ENCODE measurements around the gene HS3ST4. TPM values are rescaled to one million over a fixed set of nuclear protein-coding genes. Genes with fewer than 3 reads are reported as not detected.

Gene HS3ST4
- polyA plus RNA-seq, 1 donor (not counting 4 experiments of a cell fraction or from before 2014, with no cell fraction given) = not detected

DNA sequence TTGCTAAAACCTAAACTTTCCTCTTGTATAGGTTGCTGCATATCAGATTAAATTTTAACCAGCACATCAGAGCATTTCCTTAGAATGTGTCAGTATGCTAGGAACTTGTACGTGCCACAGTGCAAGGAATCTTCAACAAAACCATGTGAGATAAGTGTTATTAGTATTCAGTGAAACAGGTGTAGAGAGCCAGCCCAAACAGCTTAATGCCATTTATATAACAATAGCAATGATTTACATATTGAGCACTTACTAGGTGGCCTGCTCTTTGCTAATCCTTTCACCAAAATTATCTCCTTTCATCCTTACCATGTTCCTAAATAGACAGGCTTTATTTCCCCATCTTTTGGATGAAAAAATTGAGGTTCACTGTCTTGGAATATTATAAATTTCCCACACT is 485.7 kb downstream of the HS3ST4 start:
- H3K27me3 ChIP-seq (ENCODE audit: control insufficient read depth, extremely low read depth, insufficient read depth, low read length) = no peaks in the 10 kb centered on the region
- H3K79me2 ChIP-seq (ENCODE audit: control insufficient read depth, insufficient read depth, low read length) = no peaks in the 10 kb centered on the region
- TF ChIP-seq EZH2 (IDR thresholded peaks at IDR 0.05; ENCODE audit: low read length) (no peak), CTCF (optimal IDR thresholded peaks at IDR 0.05 in 1 of 3, IDR thresholded peaks at IDR 0.05 in 1 of 3, conservative IDR thresholded peaks at IDR 0.05 in 1 of 3; ENCODE audit: extremely low read depth in 1 of 3, insufficient read depth in 2 of 3, low read length in 3 of 3) (no peak)
- dilution Hi-C loops (cut with MboI; ENCODE audit: extremely low pct_ligation_motif_present, low sequenced_read_pairs) = no loop called here
- DNase-seq (ENCODE audit: low read depth, low spot score) (no peak), FAIRE-seq (no peak)
- no peaks in the 10 kb centered on the region for H4K20me1 ChIP-seq (ENCODE audit: control insufficient read depth, extremely low read depth, insufficient read depth, low read length)
- H3K9me3 ChIP-seq (ENCODE audit: control insufficient read depth, low read depth, low read length) = no peaks in the 10 kb centered on the region
- no peak overlapping the region for H2AFZ ChIP-seq (ENCODE audit: control insufficient read depth, low read length)
- H3K9me1 ChIP-seq (ENCODE audit: control insufficient read depth, extremely low read depth, insufficient read depth, low read length) = no peaks in the 10 kb centered on the region
- no peak overlapping the region for H3K27ac ChIP-seq (ENCODE audit: control insufficient read depth, insufficient read depth, low read length)
- no peak overlapping the region for H3K4me3 ChIP-seq (ENCODE audit: control insufficient read depth in 2 of 3, extremely low read depth in 1 of 3, insufficient read depth in 2 of 3, low read depth in 1 of 3, low read length in 3 of 3)
- no peak overlapping the region for H3K4me2 ChIP-seq (ENCODE audit: control insufficient read depth, extremely low read depth, insufficient read depth, low read depth, low read length)
- H3K9ac ChIP-seq (ENCODE audit: control insufficient read depth, extremely low read depth, insufficient read depth, low read length) = no peak overlapping the region
- no peaks in the 10 kb centered on the region for H3K4me1 ChIP-seq (ENCODE audit: control insufficient read depth, extremely low read depth, insufficient read depth, low read length)
- no peaks in the 10 kb centered on the region for H3K36me3 ChIP-seq (ENCODE audit: control insufficient read depth in 2 of 2, extremely low read depth in 1 of 2, insufficient read depth in 2 of 2, low read length in 2 of 2)

- Histone ChIP-seq H3K4me3 (ENCODE audit: control insufficient read depth in 2 of 3, extremely low read depth in 1 of 3, insufficient read depth in 2 of 3, low read depth in 1 of 3, low read length in 3 of 3) (no peak overlapping the region), H3K9me3 (ENCODE audit: control insufficient read depth, low read depth, low read length) (no peaks in the 10 kb centered on the region), H4K20me1 (ENCODE audit: control insufficient read depth, extremely low read depth, insufficient read depth, low read length) (no peaks in the 10 kb centered on the region), H3K9ac (ENCODE audit: control insufficient read depth, extremely low read depth, insufficient read depth, low read length) (no peak overlapping the region), H3K4me1 (ENCODE audit: control insufficient read depth, extremely low read depth, insufficient read depth, low read length) (no peaks in the 10 kb centered on the region), H3K36me3 (ENCODE audit: control insufficient read depth in 2 of 2, extremely low read depth in 1 of 2, insufficient read depth in 2 of 2, low read length in 2 of 2) (no peaks in the 10 kb centered on the region), H3K27me3 (ENCODE audit: control insufficient read depth, extremely low read depth, insufficient read depth, low read length) (no peaks in the 10 kb centered on the region), H2AFZ (ENCODE audit: control insufficient read depth, low read length) (no peak overlapping the region), H3K9me1 (ENCODE audit: control insufficient read depth, extremely low read depth, insufficient read depth, low read length) (no peaks in the 10 kb centered on the region), H3K79me2 (ENCODE audit: control insufficient read depth, insufficient read depth, low read length) (no peaks in the 10 kb centered on the region), H3K4me2 (ENCODE audit: control insufficient read depth, extremely low read depth, insufficient read depth, low read depth, low read length) (no peak overlapping the region), H3K27ac (ENCODE audit: control insufficient read depth, insufficient read depth, low read length) (no peak overlapping the region)
- DNase-seq (ENCODE audit: low read depth, low spot score) (no peak), FAIRE-seq (no peak)
- dilution Hi-C loops (cut with MboI; ENCODE audit: extremely low pct_ligation_motif_present, low sequenced_read_pairs) = no loop called here
- no peak for TF ChIP-seq EZH2 (IDR thresholded peaks at IDR 0.05; ENCODE audit: low read length)
- TF ChIP-seq CTCF (optimal IDR thresholded peaks at IDR 0.05 in 1 of 3, IDR thresholded peaks at IDR 0.05 in 1 of 3, conservative IDR thresholded peaks at IDR 0.05 in 1 of 3; ENCODE audit: extremely low read depth in 1 of 3, insufficient read depth in 2 of 3, low read length in 3 of 3) = no peak
These were observed 486.5 kb downstream of the HS3ST4 start for GRCh38 chr16:26178298-26178697.
